Mammary epithelial cell (primary cell): Measurements from ENCODE around the gene LMBR1.
"Not testable (repeated sequence)": the region's sequence is repeated elsewhere in the genome, so short reads cannot be mapped to it uniquely, and the experiment has no call there.

Experiments used
- EZH2 ChIP-seq: IDR thresholded peaks from 2 replicates; pipeline ENCODE4 v1.6.1; 2012; ENCODE audit warnings: low read length, inconsistent platforms, borderline replicate concordance
- TF ChIP-seq, protein P1 (sequence below), 2 donors: IDR thresholded peaks in 1 of 2; conservative IDR thresholded peaks in 1 of 2; 2 replicates each; pipeline ENCODE4 v1.5.1; 2011 to 2012; ENCODE audit warnings: inconsistent platforms in 2 of 2, low read length in 2 of 2, mild to moderate bottlenecking in 2 of 2, control low read depth in 1 of 2, low read depth in 1 of 2; ENCODE audit not compliant: insufficient read depth in 1 of 2; ENCODE audit errors: extremely low read depth in 1 of 2

DNA sequence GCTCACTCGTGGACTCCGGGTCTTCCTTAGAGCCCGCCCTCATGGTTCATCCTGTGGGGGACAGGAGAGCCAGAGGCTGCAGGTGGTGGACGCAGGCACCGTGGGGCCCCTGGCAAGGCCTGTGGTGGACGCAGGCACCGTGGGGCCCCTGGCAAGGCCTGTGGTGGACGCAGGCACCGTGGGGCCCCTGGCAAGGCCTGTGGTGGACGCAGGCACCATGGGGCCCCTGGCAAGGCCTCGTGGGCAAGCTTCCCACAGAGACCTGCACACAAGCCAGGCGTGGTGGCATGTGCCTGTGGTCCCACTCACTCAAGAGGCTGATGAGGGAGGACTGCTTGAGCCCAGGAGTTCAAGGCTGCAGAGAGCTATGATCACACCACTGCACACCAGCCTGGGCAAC is 32.8 kb upstream of the LMBR1 start:
- TF ChIP-seq, protein P1, sequence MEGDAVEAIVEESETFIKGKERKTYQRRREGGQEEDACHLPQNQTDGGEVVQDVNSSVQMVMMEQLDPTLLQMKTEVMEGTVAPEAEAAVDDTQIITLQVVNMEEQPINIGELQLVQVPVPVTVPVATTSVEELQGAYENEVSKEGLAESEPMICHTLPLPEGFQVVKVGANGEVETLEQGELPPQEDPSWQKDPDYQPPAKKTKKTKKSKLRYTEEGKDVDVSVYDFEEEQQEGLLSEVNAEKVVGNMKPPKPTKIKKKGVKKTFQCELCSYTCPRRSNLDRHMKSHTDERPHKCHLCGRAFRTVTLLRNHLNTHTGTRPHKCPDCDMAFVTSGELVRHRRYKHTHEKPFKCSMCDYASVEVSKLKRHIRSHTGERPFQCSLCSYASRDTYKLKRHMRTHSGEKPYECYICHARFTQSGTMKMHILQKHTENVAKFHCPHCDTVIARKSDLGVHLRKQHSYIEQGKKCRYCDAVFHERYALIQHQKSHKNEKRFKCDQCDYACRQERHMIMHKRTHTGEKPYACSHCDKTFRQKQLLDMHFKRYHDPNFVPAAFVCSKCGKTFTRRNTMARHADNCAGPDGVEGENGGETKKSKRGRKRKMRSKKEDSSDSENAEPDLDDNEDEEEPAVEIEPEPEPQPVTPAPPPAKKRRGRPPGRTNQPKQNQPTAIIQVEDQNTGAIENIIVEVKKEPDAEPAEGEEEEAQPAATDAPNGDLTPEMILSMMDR (conservative IDR thresholded peaks at IDR 0.05 in 1 of 2, IDR thresholded peaks at IDR 0.05 in 1 of 2; ENCODE audit: extremely low read depth in 1 of 2, insufficient read depth in 1 of 2, low read depth in 1 of 2, low read length in 2 of 2) = not testable (repeated sequence)
- not testable (repeated sequence) for TF ChIP-seq EZH2
